ENCODE measurements around the gene N4BP3.

The N4BP3 gene

DNA sequence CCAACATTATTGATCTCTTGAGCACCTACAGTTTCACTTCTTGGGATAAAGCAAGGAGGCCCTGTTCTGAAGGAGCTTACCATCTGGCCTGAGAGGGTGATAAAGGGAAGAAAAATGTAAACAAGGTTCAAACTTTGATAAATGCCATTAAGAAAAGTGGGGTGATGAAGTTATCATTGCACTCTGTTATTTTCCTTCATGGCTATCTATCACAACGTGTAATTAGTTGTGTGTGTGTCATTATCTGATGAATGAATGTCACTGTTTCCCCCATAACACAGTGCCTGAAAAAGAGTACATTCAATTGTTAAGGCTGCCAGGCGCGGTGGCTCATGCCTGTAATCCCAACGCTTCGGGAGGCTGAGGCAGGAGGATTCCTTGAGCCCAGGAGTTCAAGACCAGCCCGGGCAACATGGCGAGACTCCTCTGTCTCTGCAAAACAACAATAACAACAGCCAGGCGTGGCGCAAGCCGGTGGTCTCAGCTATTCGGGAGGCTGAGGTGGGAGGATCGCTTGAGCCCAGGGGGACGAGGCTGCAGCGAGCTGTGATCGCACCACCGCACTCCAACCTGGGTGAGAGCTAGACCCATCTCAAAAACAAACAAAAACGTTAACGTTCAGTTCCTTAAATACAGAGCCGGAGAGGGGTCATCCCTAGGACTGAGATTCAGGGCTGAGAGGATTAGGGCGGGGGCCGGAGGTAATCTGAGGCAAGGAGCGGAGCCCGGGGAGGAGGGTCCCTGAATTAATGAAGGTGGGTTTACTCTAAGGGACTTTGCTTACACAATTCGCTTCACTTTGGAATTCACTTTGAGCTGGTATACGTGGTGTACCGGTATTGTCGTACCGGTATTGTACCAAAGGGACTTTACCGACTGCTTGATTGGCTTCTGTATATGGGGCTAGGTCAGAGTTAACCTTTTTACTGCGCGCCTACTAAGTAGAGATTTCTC, 39.4 kb downstream of the N4BP3 start:
- no peak for DNase-seq

DNA sequence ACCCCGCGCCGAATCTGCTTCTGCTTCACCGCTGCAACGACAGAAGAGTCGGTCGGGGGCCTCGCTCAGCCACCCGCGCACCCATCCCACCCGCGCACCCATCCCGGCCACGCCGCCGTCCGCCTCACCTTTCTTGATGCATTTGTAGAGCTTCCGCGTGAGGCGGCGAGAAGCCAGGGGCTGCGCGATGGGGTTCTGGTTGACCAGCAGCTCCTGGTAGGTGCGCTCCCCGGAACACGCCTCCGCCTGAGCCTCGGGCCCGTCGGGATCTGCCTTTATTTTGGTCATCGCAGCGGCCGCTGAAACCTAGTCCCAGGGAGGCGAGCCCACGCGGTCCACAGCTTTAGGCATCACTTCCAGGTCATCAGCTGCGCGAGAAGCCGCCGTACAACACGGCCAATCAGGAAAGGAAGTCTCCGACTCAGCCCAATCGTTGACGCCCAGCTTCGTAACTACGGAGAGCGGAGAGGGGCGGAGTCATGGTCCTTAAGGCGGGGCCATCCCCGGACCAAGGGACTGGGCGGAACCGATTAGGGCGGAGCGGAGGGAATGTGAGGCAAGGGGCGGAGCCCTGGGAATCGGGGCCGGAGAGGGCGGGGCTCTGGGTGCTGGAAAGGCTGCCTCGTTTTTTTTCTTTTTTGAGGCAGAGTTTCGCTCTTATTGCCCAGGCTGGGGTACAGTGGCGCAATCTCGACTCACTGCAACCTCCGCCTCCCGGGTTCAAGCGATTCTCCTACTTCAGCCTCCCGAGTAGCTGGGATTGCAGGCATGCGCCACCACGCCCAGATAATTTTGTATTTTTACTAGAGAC, 40.4 kb downstream of the N4BP3 start, which contains the start of gene NHP2:
Gene NHP2, minus strand, starts transcription at position 356 of the 811 bp plus-strand sequence. Its CDS starts 68 bp downstream, at position 288.
- peak; percentile 100 for DNase-seq

DNA sequence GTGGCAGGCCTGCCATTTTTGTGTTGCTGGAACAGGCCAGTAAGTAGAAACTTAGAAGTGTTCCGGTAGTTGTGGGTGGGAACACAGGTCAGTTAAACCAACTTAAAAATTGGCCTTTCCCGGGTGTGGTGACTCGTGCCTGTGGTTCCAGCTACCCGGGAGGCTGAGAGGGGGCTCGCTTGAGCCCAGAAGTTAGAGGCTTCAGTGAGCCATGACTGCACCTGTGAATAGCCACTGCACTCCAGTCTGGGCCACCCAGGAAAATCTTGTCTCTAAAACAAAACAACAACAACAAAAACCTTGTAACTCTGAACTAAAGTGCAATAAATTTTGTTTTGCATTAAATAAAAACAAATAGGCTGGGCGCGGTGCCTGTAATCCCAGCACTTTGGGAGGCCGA, 41.7 kb downstream of the N4BP3 start:
- no peak for DNase-seq

- no peak for DNase-seq
Observed at GRCh38 chr5:178160176-178160575, 46.8 kb downstream of the N4BP3 start.

DNA sequence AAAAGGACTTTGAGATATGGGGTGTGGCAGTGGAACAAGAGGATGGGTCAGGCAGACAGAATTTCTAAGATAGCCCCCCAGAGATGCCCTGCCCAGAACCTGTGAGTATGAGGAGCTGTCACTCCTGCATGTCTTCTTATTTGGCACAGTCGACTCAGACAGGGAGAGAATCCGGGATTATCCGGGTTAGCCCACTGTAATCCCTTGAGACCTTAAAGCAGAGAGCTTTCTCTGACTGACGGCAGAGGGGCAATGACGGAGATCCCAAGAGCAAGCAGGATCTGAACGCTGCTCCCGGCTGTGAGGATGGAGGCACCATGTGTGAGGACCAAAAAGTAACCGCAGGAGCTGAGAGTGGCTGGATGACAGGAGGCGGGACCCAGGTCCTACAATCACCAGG, 49.1 kb downstream of the N4BP3 start:
- DNase-seq = no peak

- DNase-seq = peak; percentile 93
Observed at GRCh38 chr5:178163772-178164735, 50.7 kb downstream of the N4BP3 start.

- DNase-seq = no peak
Observed at GRCh38 chr5:178165581-178165980, 52.2 kb downstream of the N4BP3 start.

DNA sequence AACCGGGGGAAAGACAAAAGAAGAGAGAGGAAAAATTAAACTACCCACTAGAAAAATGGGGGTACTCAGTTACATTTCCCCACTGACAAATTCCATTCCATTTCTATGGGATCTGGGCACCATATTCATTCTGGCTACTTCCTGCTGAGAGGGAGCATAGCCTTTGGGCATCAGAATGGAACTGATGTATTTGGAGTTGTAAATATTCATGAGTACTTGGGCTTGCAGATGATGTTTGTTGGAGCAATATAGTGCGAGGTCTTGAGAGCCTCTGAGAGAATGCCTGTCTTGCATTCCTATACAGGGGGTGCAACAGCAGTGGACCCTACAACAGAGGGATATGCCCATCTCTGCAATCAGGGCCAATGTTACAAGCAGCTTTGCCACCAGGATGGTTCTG, 57.1 kb downstream of the N4BP3 start:
- no peak for DNase-seq

GRCh38 chr5:178174456-178174855, 61.1 kb downstream of the N4BP3 start:
- DNase-seq = no peak
